Mesenchymal stem cell (in vitro differentiated cells and primary cell): Measurements from ENCODE around the gene PIK3IP1.

Experiments used
- DNase-seq: peaks from one replicate; pipeline ENCODE4 v3.0.0-alpha.2; 2013
- H2AFZ ChIP-seq: one replicate; pipeline ENCODE4 v1.6.1; 2013; ENCODE audit warnings: low read depth, mild to moderate bottlenecking, control low read depth, inconsistent platforms, low read length, moderate library complexity
- H2AK5ac ChIP-seq: 2 replicates; pipeline ENCODE4 v1.6.1; 2013; ENCODE audit warnings: low read length, moderate library complexity, mild to moderate bottlenecking, inconsistent platforms; ENCODE audit not compliant: severe bottlenecking
- H2BK120ac ChIP-seq: one replicate; pipeline ENCODE4 v1.6.1; 2013; ENCODE audit warnings: low read depth, mild to moderate bottlenecking, inconsistent platforms, low read length, moderate library complexity
- H2BK12ac ChIP-seq, 2 experiments: one replicate each; pipeline ENCODE4 v1.6.1; 2013; ENCODE audit warnings: inconsistent platforms in 2 of 2, low read length in 2 of 2, mild to moderate bottlenecking in 2 of 2, moderate library complexity in 2 of 2, control low read depth in 1 of 2
- H2BK15ac ChIP-seq: one replicate; pipeline ENCODE4 v1.6.1; 2013; ENCODE audit warnings: mild to moderate bottlenecking, low read depth, inconsistent platforms; ENCODE audit not compliant: poor library complexity, severe bottlenecking
- H2BK5ac ChIP-seq: 2 replicates; pipeline ENCODE4 v1.6.1; 2013; ENCODE audit warnings: low read depth, mild to moderate bottlenecking, low read length, control low read depth, inconsistent platforms; ENCODE audit not compliant: poor library complexity, severe bottlenecking
- H3K14ac ChIP-seq, 2 experiments: one replicate each; pipeline ENCODE4 v1.6.1; 2013; ENCODE audit warnings: inconsistent platforms in 2 of 2, low read length in 2 of 2, control low read depth in 1 of 2, mild to moderate bottlenecking in 1 of 2, moderate library complexity in 1 of 2
- H3K18ac ChIP-seq, 2 experiments: one replicate each; pipeline ENCODE4 v1.6.1; 2013; ENCODE audit warnings: inconsistent platforms in 2 of 2, low read length in 2 of 2, control low read depth in 1 of 2, low read depth in 1 of 2, mild to moderate bottlenecking in 1 of 2
- H3K23ac ChIP-seq, 2 experiments: one replicate each; pipeline ENCODE4 v1.6.1; 2013; ENCODE audit warnings: inconsistent platforms in 2 of 2, low read length in 2 of 2, mild to moderate bottlenecking in 2 of 2, moderate library complexity in 2 of 2, control low read depth in 1 of 2
- H3K27ac ChIP-seq: 2 replicates; pipeline ENCODE4 v1.5.1; 2013; ENCODE audit warnings: mild to moderate bottlenecking, moderate library complexity, low read length, control low read depth, inconsistent platforms; ENCODE audit not compliant: poor library complexity, severe bottlenecking
- H3K27me3 ChIP-seq, 2 experiments: 2 replicates each; pipeline versions ENCODE4 v1.6.1 to v1.7.0; 2013; ENCODE audit warnings: low read length in 2 of 2, mild to moderate bottlenecking in 2 of 2, moderate library complexity in 2 of 2, control low read depth in 1 of 2, inconsistent platforms in 1 of 2; ENCODE audit not compliant: control insufficient read depth in 1 of 2, insufficient read depth in 1 of 2
- H3K36me3 ChIP-seq, 2 experiments: 2 replicates each; pipeline versions ENCODE4 v1.6.1 to v1.7.0; 2013; ENCODE audit warnings: low read length in 2 of 2, control low read depth in 1 of 2, inconsistent platforms in 1 of 2, low read depth in 1 of 2, mild to moderate bottlenecking in 1 of 2; ENCODE audit not compliant: insufficient read depth in 2 of 2, control insufficient read depth in 1 of 2
- H3K4ac ChIP-seq, 2 experiments: one replicate each; pipeline ENCODE4 v1.6.1; 2013; ENCODE audit warnings: inconsistent platforms in 2 of 2, low read length in 2 of 2, mild to moderate bottlenecking in 2 of 2, moderate library complexity in 2 of 2, control low read depth in 1 of 2, low read depth in 1 of 2
- H3K4me1 ChIP-seq: 2 replicates; pipeline ENCODE4 v1.6.1; 2013; ENCODE audit warnings: low read depth, low read length, control low read depth; ENCODE audit not compliant: control insufficient read depth, insufficient read depth
- H3K4me2 ChIP-seq: 2 replicates; pipeline ENCODE4 v1.6.1; 2013; ENCODE audit warnings: low read length, mild to moderate bottlenecking, inconsistent platforms; ENCODE audit not compliant: poor library complexity, severe bottlenecking
- H3K4me3 ChIP-seq, 2 experiments: 2 replicates each; pipeline versions ENCODE4 v1.5.1 to v1.7.0; 2013; ENCODE audit warnings: low read length in 2 of 2, mild to moderate bottlenecking in 2 of 2, control low read depth in 1 of 2, low read depth in 1 of 2; ENCODE audit not compliant: insufficient read depth in 1 of 2
- H3K79me1 ChIP-seq: replicated peaks from 2 replicates; pipeline ENCODE4 v1.6.1; 2013; ENCODE audit warnings: mild to moderate bottlenecking, control low read depth, low read length, inconsistent platforms; ENCODE audit not compliant: poor library complexity, severe bottlenecking
- H3K9ac ChIP-seq: 2 replicates; pipeline ENCODE4 v1.7.0; 2013; ENCODE audit warnings: mild to moderate bottlenecking, low read length, moderate library complexity
- H3K9me3 ChIP-seq: 2 replicates; pipeline ENCODE4 v1.7.0; 2013; ENCODE audit warnings: mild to moderate bottlenecking, low read length; ENCODE audit not compliant: control insufficient read depth
- H4K8ac ChIP-seq: one replicate; pipeline ENCODE4 v1.6.1; 2013; ENCODE audit warnings: inconsistent platforms, mild to moderate bottlenecking, low read length, moderate library complexity
- H4K91ac ChIP-seq: one replicate; pipeline ENCODE4 v1.6.1; 2013; ENCODE audit warnings: mild to moderate bottlenecking, low read length, inconsistent platforms
- WGBS: methylation state at CpG from one replicate; pipeline ENCODE4 v1.1.7; 2013; ENCODE audit warnings: mixed read lengths; 5-methylcytosine and 5-hydroxymethylcytosine counted together

PIK3IP1 gene

DNA sequence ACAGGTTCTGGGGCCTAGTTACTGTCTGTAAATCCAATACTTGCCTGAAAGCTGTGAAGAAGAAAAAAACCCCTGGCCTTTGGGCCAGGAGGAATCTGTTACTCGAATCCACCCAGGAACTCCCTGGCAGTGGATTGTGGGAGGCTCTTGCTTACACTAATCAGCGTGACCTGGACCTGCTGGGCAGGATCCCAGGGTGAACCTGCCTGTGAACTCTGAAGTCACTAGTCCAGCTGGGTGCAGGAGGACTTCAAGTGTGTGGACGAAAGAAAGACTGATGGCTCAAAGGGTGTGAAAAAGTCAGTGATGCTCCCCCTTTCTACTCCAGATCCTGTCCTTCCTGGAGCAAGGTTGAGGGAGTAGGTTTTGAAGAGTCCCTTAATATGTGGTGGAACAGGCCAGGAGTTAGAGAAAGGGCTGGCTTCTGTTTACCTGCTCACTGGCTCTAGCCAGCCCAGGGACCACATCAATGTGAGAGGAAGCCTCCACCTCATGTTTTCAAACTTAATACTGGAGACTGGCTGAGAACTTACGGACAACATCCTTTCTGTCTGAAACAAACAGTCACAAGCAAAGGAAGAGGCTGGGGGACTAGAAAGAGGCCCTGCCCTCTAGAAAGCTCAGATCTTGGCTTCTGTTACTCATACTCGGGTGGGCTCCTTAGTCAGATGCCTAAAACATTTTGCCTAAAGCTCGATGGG, 13.5 kb downstream of the PIK3IP1 start:
- H3K23ac ChIP-seq, result no peak overlapping the region
- H3K9ac ChIP-seq, result no peak overlapping the region
- no peak overlapping the region for H2BK15ac ChIP-seq
- peaks cover 18% of the 10 kb centered on the region for H3K4me1 ChIP-seq
- no peak overlapping the region for H3K4me2 ChIP-seq
- H2BK12ac ChIP-seq, result no peak overlapping the region
- H3K36me3 ChIP-seq, result peaks cover 67 to 79% of the 10 kb centered on the region in 2 experiments
- H2BK5ac ChIP-seq, result peak overlapping the region; percentile 26
- H3K14ac ChIP-seq, result no peak overlapping the region
- no peaks in the 10 kb centered on the region for H3K9me3 ChIP-seq
- H2BK120ac ChIP-seq, result no peak overlapping the region
- 92% methylated on average over 5 of the region's 6 CpGs for WGBS
- no peaks in the 10 kb centered on the region for H3K27me3 ChIP-seq
- no peak overlapping the region for H3K4me3 ChIP-seq
- H4K91ac ChIP-seq, result no peak overlapping the region
- H3K18ac ChIP-seq, result no peak overlapping the region
- peak overlapping the region; percentile 70 for H3K27ac ChIP-seq
- peak overlapping the region; percentile 55 for H2AK5ac ChIP-seq
- H3K79me1 ChIP-seq, result peaks cover 4% of the 10 kb centered on the region
- no peak for DNase-seq
- H2AFZ ChIP-seq, result no peak overlapping the region
- no peak overlapping the region for H3K4ac ChIP-seq
- H4K8ac ChIP-seq, result no peak overlapping the region

DNA sequence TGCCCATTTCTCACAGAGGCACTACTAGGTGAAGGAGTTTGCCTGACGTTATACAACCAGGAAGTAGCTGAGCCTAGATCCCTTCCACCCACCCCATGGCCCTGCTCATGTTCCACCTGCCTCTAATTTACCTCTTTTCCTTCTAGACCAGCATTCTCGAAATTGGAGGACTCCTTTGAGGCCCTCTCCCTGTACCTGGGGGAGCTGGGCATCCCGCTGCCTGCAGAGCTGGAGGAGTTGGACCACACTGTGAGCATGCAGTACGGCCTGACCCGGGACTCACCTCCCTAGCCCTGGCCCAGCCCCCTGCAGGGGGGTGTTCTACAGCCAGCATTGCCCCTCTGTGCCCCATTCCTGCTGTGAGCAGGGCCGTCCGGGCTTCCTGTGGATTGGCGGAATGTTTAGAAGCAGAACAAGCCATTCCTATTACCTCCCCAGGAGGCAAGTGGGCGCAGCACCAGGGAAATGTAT, 14.1 kb downstream of the PIK3IP1 start:
- peak overlapping the region; percentile 70 for H3K27ac ChIP-seq
- no peak overlapping the region for H3K18ac ChIP-seq
- no peak overlapping the region for H4K91ac ChIP-seq
- peaks cover 18% of the 10 kb centered on the region for H3K4me1 ChIP-seq
- H2BK5ac ChIP-seq, result no peak overlapping the region
- H3K9ac ChIP-seq, result no peak overlapping the region
- no peak overlapping the region for H2BK12ac ChIP-seq
- peaks cover 72 to 77% of the 10 kb centered on the region in 2 experiments for H3K36me3 ChIP-seq
- no peak overlapping the region for H2AFZ ChIP-seq
- 91% methylated on average over 9 of the region's 9 CpGs for WGBS
- H3K79me1 ChIP-seq, result peaks cover 5% of the 10 kb centered on the region
- no peak overlapping the region for H2AK5ac ChIP-seq
- no peak overlapping the region for H2BK15ac ChIP-seq
- no peaks in the 10 kb centered on the region for H3K27me3 ChIP-seq
- H3K9me3 ChIP-seq, result no peaks in the 10 kb centered on the region
- H3K4me2 ChIP-seq, result no peak overlapping the region
- H4K8ac ChIP-seq, result no peak overlapping the region
- H3K4me3 ChIP-seq, result no peak overlapping the region
- no peak overlapping the region for H3K4ac ChIP-seq
- no peak overlapping the region for H3K14ac ChIP-seq
- DNase-seq, result no peak
- no peak overlapping the region for H3K23ac ChIP-seq
- H2BK120ac ChIP-seq, result no peak overlapping the region

- Histone ChIP-seq H3K4me3 (no peak overlapping the region), H2AK5ac (no peak overlapping the region), H3K27ac (peak overlapping the region; percentile 70), H4K8ac (no peak overlapping the region), H3K4me2 (no peak overlapping the region), H3K9ac (no peak overlapping the region), H2AFZ (no peak overlapping the region), H3K9me3 (no peaks in the 10 kb centered on the region), H2BK120ac (no peak overlapping the region), H2BK15ac (no peak overlapping the region), H2BK5ac (no peak overlapping the region), H3K23ac (no peak overlapping the region), H2BK12ac (no peak overlapping the region), H3K27me3 (no peaks in the 10 kb centered on the region), H3K79me1 (peaks cover 8% of the 10 kb centered on the region), H4K91ac (no peak overlapping the region), H3K18ac (no peak overlapping the region), H3K14ac (no peak overlapping the region), H3K4ac (no peak overlapping the region), H3K36me3 (peaks cover 70 to 76% of the 10 kb centered on the region in 2 experiments), H3K4me1 (peaks cover 18% of the 10 kb centered on the region)
- no peak for DNase-seq
- WGBS, result 95% methylated on average over 5 of the region's 5 CpGs
Measured at GRCh38 chr22:31277741-31278140, 14.5 kb downstream of the PIK3IP1 start.

GRCh38 chr22:31276426-31277167, 15.7 kb downstream of the PIK3IP1 start:
- Histone ChIP-seq H3K79me1 (peaks cover 8% of the 10 kb centered on the region), H4K91ac (no peak overlapping the region), H3K4me3 (no peak overlapping the region), H2AK5ac (no peak overlapping the region), H4K8ac (no peak overlapping the region), H3K23ac (no peak overlapping the region), H2BK5ac (no peak overlapping the region), H3K27ac (no peak overlapping the region), H3K9me3 (no peaks in the 10 kb centered on the region), H2BK15ac (no peak overlapping the region), H3K14ac (no peak overlapping the region), H3K4ac (no peak overlapping the region), H3K36me3 (peaks cover 64 to 73% of the 10 kb centered on the region in 2 experiments), H2AFZ (no peak overlapping the region), H2BK12ac (no peak overlapping the region), H3K27me3 (no peaks in the 10 kb centered on the region), H3K4me2 (no peak overlapping the region), H3K4me1 (peaks cover 27% of the 10 kb centered on the region), H3K9ac (no peak overlapping the region), H3K18ac (no peak overlapping the region), H2BK120ac (no peak overlapping the region)
- DNase-seq, result no peak
- 97% methylated on average over 54 of the region's 69 CpGs for WGBS
